ENCODE measurements around the gene KIRREL3.

KIRREL3 gene

GRCh38 chr11:126573325-126573978 is 427.1 kb downstream of the KIRREL3 start:
- no peak for DNase-seq (ENCODE audit: low read depth)

DNA sequence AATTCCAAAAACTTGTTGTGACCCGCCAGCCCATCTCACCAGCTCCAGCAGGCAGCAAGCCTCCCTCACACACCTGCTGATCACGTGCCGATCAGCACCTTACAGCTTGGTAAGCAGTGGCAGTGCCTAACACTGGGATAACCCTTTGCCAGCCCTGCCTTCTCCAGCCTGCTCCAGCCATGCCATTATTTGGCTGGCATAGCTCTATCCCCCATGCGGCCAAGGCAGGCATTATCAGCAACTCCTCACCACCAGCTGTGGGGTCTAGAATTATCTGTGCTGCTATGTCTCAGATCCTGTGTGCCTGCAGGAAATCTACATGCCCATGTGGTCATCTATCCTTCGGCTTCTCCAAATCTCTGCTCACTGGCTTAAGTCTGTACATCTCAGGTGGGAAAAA is 430.1 kb downstream of the KIRREL3 start:
- no peak for DNase-seq (ENCODE audit: low read depth)

DNA sequence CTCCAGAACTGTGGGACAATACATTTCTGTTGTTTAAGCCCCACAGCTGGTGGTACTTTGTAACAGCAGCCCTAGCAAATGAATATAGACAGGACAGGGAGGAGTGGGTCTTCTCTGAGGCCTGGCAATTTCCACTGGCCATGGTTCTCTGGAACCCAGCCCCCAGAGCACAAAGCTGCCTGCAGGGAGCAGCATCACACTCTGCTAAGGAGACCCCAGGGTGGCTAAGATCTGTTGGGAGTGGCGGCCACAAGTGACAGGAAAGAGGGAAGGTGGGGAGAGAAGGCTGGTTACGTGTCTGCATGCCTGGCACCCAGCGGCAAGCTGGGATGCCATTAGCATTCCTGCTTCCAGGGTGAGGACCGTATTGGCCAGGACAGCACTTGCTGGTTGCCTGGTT is 433.2 kb downstream of the KIRREL3 start:
- no peak for DNase-seq (ENCODE audit: low read depth)

GRCh38 chr11:126564566-126564965 is 436.0 kb downstream of the KIRREL3 start:
- no peak for DNase-seq (ENCODE audit: low read depth)

DNA sequence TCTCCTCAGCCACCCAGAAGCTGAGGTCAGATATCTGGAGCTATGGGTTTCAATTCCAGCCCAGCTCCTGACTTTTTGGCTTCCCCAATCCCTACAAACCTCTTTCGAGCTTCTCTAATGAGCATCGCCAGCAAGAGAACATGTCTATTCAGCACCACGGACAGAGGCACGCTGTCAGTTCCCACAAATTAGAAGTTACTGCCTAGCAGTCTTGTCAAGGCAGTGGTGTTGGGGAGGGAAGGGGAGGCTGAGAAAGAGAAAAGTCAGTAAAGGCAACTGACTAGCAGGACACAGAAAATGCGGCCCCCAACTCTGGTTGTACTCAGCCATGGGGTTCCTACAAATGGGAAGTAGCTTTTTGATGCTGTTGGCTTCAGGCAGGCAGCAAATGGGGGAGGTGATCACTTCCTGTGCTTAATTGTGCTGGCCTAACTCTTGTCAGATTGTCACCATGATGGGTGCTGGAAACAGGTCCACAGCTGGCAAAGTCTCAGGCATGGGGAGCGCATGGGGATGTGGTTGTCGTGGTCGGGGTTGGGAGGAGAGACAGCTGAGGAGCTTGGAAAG is 439.2 kb downstream of the KIRREL3 start:
- no peak for DNase-seq (ENCODE audit: low read depth)

GRCh38 chr11:126560221-126560620 is 440.3 kb downstream of the KIRREL3 start:
- no peak for DNase-seq (ENCODE audit: low read depth)

- no peak for DNase-seq (ENCODE audit: low read depth)
Measured at GRCh38 chr11:126548581-126549550, 451.7 kb downstream of the KIRREL3 start.

DNA sequence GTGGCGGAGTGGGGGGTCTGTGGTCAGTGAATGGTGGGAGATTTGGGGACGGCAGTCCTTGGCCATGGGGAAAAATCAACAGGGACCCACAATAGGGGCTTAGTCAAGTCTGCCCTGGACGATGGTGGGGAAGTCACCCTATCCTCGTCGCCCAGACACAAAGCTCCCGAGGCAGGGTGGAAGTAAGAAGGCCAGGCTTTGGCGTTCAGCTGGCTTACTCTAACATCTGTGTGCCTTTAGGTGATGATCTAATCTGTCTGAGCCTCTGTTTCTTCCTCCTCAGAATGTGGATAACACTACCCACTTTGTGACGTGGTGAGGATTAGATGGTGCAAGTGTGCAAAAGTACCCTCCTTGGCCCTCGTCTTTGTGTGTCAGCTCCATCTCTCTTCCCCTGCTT is 452.9 kb downstream of the KIRREL3 start:
- no peak for DNase-seq (ENCODE audit: low read depth)

DNA sequence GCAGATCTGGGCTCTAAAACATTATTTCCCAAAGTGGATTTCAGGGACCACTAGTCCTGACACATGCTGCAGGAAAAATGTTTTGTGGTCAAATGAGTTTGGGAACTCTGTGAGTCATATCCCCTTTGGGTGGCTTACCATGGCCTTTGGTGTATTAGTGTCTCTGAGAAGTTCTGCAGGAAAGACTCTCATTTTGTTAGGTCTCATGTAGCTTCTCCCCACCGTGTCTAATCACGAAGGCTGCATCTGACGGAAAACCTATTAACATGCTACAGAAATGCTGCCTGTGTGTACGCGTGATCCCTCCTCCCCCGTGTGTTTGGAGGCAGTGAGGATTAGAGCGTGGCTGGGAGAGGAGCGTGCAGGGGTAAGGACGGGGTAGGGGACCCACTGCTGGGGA is 453.4 kb downstream of the KIRREL3 start:
- no peak for DNase-seq (ENCODE audit: low read depth)

DNA sequence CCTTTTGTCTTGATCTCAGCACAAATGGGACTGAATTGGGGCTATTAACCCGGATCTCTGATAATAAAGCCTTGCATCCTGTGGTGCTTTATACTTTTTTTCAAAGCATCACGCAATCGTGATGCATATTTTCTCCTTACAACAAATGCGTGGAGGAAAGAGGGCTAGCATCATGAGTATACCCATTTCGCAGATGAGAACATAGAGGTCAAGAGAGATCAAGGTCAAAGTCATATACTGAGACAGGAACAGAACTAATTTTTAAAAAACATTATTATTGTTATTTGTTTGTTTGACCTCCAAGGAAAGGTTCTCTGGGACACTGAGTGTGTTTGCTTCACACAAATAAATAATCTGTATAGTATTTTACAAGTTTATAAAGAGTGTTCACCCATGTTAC is 453.9 kb downstream of the KIRREL3 start:
- DNase-seq (ENCODE audit: low read depth), result no peak

GRCh38 chr11:126546191-126546590 is 454.4 kb downstream of the KIRREL3 start:
- DNase-seq (ENCODE audit: low read depth), result no peak

DNA sequence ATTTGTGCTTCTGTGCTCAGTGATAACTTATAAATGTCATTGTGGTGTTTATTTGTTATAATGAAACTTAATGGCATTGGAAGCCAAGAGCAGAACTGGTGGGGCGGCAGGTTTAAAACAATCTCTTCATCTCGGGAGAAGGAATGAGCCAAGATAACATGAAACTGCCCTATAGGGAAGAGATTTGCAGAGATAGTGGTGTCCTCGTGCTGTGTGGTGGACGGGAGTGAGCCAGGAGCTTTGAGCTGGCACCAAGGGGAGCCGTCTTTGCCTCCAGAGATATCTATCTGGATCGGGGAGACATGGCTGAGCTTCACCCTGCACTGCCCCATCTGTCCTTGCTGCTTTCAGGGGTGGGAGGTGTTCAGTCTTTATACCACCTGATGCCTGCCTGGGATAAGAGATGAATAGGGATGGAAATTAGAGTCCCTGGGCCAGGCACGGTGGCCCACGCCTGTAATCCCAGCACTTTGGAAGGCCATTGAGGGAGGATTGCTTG is 455.5 kb downstream of the KIRREL3 start:
- DNase-seq (ENCODE audit: low read depth), result no peak

- no peak for DNase-seq (ENCODE audit: low read depth)
Measured at GRCh38 chr11:126544108-126545056, 456.2 kb downstream of the KIRREL3 start.

DNA sequence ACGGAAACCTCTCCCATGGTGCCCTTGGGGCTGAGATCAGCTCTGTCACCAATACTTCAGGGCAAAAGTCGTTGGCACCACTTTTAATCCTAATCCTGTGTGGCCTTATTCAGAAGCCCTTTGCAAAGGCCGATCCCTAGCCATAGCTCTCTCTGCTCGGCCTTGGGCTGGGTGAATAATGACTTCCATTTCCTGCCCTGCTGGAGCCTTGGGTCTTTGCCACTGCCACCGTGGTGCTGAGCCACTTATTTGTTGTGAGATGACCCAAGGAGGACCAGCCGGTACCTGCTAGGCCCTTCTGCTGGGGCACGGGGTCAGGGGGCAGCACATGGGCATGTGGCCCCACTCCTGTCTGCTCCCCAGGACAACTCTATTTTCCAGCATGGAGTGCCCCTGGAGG is 456.9 kb downstream of the KIRREL3 start:
- DNase-seq (ENCODE audit: low read depth), result no peak

DNA sequence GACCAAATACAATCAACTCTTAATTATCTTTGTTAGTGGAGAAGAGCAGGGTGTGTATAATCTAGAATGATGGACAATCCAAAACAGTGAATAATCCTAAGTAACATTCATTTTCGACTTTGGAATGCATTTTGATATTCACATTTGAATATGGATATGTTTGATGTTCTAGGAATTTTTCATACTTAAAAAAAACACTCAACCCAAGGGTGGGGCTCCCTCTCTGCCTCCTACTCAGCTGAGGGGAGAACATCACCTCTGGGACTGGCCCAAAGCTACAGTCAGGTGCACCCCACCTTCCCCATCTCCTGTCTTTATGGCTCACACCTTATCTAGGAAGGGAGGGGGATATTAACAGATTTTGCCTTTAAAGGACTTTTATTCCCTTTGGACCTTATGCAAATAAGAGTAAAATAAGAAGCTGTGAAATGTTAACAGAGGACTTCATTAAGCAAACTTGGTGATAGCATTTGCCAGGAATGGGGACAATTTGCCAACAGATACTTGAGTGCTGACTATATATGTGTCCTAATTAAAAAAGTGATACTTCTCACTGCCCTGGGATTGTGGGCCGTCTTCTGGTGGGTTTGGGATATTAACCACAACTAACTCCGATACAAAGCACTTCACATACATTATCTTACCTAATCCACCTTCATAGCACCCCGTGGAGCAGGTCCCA is 458.1 kb downstream of the KIRREL3 start:
- DNase-seq (ENCODE audit: low read depth), result no peak

DNA sequence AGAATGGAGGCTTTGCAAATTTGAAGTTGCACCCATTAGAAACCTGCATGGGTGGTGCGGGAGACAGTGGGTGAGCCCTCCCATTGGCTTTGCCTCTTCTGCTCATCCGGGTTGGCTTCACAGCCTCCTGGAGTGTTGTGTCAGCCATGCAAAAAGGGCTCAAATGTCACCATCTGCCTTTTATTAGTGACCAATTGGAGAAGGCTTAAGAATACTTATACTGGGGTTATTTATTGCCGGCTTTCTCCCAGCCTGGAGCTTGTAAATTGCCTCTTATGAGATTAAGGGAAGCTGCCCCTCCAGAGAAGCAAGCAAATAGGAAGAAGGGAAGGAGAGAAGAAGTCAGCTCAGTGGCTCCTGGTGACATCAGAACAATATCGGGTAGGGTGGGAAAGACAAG is 462.5 kb downstream of the KIRREL3 start:
- no peak for DNase-seq (ENCODE audit: low read depth)

GRCh38 chr11:126537492-126537891 is 463.1 kb downstream of the KIRREL3 start:
- DNase-seq (ENCODE audit: low read depth), result no peak

GRCh38 chr11:126534141-126534805 is 466.3 kb downstream of the KIRREL3 start:
- no peak for DNase-seq (ENCODE audit: low read depth)

GRCh38 chr11:126533560-126533959 is 467.0 kb downstream of the KIRREL3 start:
- no peak for DNase-seq (ENCODE audit: low read depth)

- no peak for DNase-seq (ENCODE audit: low read depth)
Measured at GRCh38 chr11:126530416-126530815, 470.2 kb downstream of the KIRREL3 start.

DNA sequence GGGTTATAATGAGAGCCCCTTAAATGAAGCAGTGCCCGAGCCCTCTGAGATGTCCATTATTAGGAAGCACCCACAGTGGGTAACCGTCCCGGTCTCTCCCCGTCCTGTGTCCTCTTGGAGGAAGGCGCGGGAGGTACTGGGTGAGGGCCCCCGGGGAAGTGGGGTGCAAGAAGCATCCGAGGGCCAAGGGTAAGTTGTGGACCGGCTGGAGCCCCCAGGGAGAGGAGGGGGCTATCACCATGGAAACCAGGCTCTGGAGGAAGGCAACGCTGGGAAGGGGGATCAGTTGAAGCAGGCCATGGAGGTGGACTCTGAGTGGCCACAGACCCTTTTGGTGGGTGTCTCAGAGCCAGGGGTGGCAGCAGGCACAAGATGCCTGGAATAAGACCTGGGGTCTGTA is 471.5 kb downstream of the KIRREL3 start:
- no peak for DNase-seq (ENCODE audit: low read depth)

Measured in activated T-helper 1 cell treated with Interleukin-2 at 50 U/mL for 16 hours (primary cell).